ENCODE results near the gene RAB3C.

The RAB3C gene

DNA sequence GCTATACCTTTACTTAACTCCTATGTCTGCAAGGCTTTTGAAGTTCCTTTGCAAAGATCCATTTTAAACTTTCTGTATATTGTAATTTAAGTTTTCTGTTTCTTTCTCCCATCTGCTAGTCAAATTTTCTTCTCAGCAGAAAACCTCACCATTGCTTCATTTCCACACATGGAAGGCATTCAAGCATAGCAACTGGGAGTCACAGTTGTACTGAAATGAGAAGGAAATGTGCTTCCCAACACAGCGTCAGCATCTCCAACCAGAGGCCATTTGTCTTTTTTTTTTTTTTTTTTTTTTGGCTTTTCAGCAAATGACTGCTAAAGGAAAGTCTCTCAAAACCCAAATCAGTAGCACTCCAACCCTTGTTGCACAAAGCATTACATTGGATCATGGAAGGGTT lies 92.5 kb downstream of the RAB3C start:
- no peak overlapping the region for H3K4me3 Mint-ChIP-seq
- no peak overlapping the region for H3K27ac Mint-ChIP-seq
- no peaks in the 10 kb centered on the region for H3K36me3 Mint-ChIP-seq (ENCODE audit: low read depth)
- no peaks in the 10 kb centered on the region for H3K27me3 Mint-ChIP-seq (ENCODE audit: low read depth, poor library complexity)
- DNase-seq = no peak
- no peaks in the 10 kb centered on the region for H3K9me3 Mint-ChIP-seq
- peaks cover 6% of the 10 kb centered on the region for H3K4me1 Mint-ChIP-seq
- no peak for TF ChIP-seq CTCF (IDR thresholded peaks at IDR 0.05)

DNA sequence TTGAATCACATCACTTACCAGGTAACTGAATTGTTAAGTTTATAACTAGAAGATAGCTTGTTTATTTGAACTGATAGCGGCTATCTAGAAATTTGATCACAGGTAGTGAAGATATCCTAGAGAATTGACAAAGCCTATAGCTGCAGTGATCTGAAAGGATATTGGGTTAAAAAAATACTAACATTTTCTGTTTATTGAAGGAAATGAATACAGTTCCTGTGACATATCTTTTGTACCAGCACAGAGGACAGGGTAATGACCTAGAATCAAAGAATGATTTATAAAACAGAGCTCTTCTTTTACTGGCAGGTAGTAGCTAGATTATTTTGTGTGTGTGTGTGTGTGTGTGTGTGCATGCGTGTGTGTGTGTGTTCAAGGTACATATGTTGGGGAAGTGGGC lies 94.8 kb downstream of the RAB3C start:
- Mint-ChIP-seq H3K36me3 (ENCODE audit: low read depth) (no peaks in the 10 kb centered on the region), H3K4me3 (no peak overlapping the region), H3K4me1 (peaks cover 6% of the 10 kb centered on the region), H3K9me3 (no peaks in the 10 kb centered on the region), H3K27me3 (ENCODE audit: low read depth, poor library complexity) (no peaks in the 10 kb centered on the region), H3K27ac (no peak overlapping the region)
- no peak for DNase-seq
- TF ChIP-seq CTCF (IDR thresholded peaks at IDR 0.05) = no peak

DNA sequence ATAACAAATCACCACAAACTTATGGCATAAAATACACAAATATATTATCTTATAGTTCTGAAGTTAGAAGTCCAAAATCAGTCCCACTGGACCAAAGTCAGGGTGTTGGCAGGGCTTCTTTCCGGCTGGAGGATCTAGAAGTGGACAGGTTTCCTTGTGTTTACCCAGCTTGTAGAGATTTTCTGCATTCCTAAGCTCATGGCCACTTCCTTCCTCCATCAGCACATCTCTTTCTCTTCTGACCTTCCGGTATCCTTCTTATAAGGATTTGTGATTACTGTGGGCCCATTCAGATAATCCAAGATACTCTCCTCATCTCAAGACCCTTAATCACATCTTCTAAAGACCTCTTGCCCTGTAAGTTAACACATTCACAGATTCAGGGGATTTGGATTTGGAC lies 97.6 kb downstream of the RAB3C start:
- H3K4me1 Mint-ChIP-seq = peaks cover 6% of the 10 kb centered on the region
- H3K27me3 Mint-ChIP-seq (ENCODE audit: low read depth, poor library complexity) = no peaks in the 10 kb centered on the region
- no peaks in the 10 kb centered on the region for H3K36me3 Mint-ChIP-seq (ENCODE audit: low read depth)
- no peak overlapping the region for H3K27ac Mint-ChIP-seq
- no peak for TF ChIP-seq CTCF (IDR thresholded peaks at IDR 0.05)
- no peak for DNase-seq
- no peaks in the 10 kb centered on the region for H3K9me3 Mint-ChIP-seq
- H3K4me3 Mint-ChIP-seq = no peak overlapping the region

- Mint-ChIP-seq H3K36me3 (ENCODE audit: low read depth) (no peaks in the 10 kb centered on the region), H3K27me3 (ENCODE audit: low read depth, poor library complexity) (no peaks in the 10 kb centered on the region), H3K27ac (no peak overlapping the region), H3K4me1 (peaks cover 3% of the 10 kb centered on the region), H3K9me3 (no peaks in the 10 kb centered on the region), H3K4me3 (no peak overlapping the region)
- TF ChIP-seq CTCF (IDR thresholded peaks at IDR 0.05) = no peak
- DNase-seq = no peak
Observed at GRCh38 chr5:58681943-58682342, 99.1 kb downstream of the RAB3C start.

DNA sequence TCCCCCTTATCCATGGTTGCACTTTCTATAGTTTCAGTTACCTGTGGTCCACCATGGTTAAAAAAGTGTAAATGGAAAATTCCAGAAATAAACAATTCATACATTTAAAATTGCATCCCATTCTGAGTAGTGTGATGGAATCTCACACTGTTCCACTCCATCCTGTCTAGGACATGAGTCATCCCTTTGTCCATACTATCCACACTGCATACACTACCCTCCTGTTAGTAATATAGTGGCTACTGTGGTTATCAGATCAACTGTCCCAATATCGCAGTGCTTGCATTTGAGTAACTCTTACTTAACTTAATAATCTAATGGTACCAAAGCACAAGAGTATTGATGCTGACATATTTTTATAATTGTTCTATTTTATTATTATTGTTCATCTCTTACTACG lies 100.7 kb downstream of the RAB3C start:
- Mint-ChIP-seq H3K4me1 (no peaks in the 10 kb centered on the region), H3K9me3 (no peaks in the 10 kb centered on the region), H3K27ac (no peak overlapping the region), H3K4me3 (no peak overlapping the region), H3K36me3 (ENCODE audit: low read depth) (no peaks in the 10 kb centered on the region), H3K27me3 (ENCODE audit: low read depth, poor library complexity) (no peaks in the 10 kb centered on the region)
- no peak for DNase-seq
- no peak for TF ChIP-seq CTCF (IDR thresholded peaks at IDR 0.05)

DNA sequence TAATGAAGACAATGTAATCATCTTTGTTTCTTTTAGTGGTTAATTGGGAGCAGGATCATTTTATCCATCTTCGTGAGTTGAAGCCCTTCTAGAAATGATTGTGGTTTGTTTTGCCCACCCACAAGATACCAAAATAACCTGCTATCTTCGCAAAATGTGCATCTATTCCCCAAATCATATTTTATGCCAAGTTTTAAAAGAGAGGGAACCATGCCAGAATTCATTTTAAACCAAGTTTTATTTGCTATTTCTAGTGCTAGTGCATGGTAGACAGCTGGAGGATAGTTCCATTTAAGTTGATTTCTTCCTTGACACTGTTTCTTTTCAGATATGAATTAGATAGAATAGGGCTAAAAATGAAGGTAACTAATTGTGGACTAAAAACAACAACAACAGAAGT lies 104.2 kb downstream of the RAB3C start:
- no peak for TF ChIP-seq CTCF (IDR thresholded peaks at IDR 0.05)
- Mint-ChIP-seq H3K4me1 (no peaks in the 10 kb centered on the region), H3K36me3 (ENCODE audit: low read depth) (no peaks in the 10 kb centered on the region), H3K27ac (no peak overlapping the region), H3K9me3 (no peaks in the 10 kb centered on the region), H3K4me3 (no peak overlapping the region), H3K27me3 (ENCODE audit: low read depth, poor library complexity) (no peaks in the 10 kb centered on the region)
- DNase-seq = no peak
